Activated CD8-positive, alpha-beta memory T cell treated with anti-CD3 and anti-CD28 coated beads, Interleukin-2, amount 50 U/mL, for 1 hour (primary cell): ENCODE measurements around the gene CASP6.

Experiments used
- DNase-seq: peaks from one replicate; pipeline ENCODE4 v3.0.0-alpha.2; 2020; ENCODE audit errors: extremely low read depth

The CASP6 gene

GRCh38 chr4:109672169-109672930 is 30.9 kb downstream of the CASP6 start:
- DNase-seq: no peak

GRCh38 chr4:109671350-109671749 is 31.9 kb downstream of the CASP6 start:
- no peak for DNase-seq

- DNase-seq: no peak
These were observed 37.3 kb downstream of the CASP6 start for GRCh38 chr4:109665783-109666485.

DNA sequence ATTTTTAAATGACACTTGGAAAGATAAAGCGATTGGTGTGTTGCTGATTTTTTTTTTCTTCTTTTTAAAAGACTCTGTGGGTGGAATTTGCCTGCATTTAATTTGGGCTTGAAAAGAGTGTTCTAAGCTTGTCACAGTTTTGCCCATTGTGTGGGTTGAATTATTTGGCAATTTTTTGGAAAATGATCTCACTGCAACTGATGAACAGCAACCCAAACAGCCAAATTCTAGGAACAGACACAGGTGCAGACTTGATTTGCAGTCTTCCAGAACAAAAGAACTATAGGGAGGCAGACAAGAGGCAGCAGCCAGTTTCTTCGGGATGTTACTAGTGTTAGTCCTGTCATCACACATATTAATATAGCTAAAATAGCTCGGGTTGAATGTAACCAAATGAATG is 40.5 kb downstream of the CASP6 start:
- no peak for DNase-seq

DNA sequence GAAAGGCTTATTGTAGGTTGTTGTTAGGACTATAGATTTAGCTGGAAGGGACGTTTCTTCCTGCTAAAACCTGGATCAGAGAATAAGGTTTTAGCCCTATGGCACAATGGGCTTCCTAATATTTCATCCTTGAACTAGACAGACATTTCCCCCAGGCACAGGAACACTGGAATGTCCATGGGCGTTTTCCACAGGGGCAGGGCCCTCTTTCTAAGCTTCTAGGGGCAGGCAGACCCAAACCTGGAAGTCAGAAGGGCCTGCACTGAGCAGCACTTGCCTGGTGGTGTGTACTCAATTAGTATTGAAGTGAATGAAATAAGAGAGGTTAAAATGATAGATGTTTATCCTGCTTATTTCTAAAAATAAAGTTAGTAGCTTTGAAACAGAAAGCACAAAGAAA is 41.1 kb downstream of the CASP6 start:
- no peak for DNase-seq

GRCh38 chr4:109658871-109659410 is 44.3 kb downstream of the CASP6 start:
- DNase-seq: no peak

GRCh38 chr4:109657854-109658418 is 45.3 kb downstream of the CASP6 start:
- DNase-seq: no peak

DNA sequence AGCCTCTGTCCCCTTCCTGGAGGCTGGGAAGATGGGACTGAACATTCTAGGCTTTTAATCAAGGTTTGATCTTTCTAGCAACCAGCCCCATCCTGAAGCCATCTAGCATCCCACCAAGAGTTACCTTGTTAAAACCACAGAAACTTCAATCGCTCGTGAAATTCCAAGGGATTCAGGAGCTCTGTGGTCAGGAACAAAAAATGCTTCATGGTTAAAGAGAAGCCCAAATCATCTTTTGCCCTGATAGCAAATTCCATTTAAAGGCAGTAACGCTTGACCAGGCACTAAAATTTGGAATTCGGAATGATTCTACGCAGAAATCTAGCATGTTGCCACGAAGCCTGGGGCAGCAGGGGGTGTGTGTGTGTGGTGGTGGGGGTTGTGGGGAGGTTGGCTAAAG is 47.8 kb downstream of the CASP6 start:
- DNase-seq: no peak

GRCh38 chr4:109649872-109650271 is 53.4 kb downstream of the CASP6 start:
- no peak for DNase-seq

DNA sequence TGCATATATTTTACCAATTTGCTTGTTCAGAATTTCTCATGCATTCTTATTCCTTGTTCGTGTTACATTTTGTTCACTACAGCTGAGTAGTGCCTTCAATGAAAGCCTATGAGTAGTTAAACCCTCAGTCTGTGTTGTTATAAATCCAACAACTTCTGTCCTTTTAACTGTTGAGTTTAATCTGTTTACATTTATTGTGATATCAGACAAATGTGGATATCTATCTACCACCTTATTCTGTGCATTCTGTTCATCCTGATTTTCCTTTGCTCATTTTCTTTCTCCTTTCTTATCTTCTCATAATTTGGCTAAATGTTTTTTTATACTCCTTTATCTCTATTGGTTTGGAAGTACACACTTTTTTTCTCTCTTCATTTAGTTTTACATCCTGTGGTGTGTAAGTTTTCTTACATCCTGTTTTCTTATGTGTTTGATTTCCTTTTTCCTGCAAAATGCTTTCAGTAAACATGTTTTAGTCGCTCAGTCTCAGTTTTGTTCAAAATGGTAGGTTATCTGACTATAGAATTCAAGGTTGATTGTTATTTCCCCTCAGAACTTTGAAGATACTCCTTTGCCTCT is 54.2 kb downstream of the CASP6 start:
- no peak for DNase-seq

GRCh38 chr4:109648266-109648996 is 54.8 kb downstream of the CASP6 start:
- peak; percentile 21 for DNase-seq

- no peak for DNase-seq
These were observed 57.2 kb downstream of the CASP6 start for GRCh38 chr4:109645874-109646710.

DNA sequence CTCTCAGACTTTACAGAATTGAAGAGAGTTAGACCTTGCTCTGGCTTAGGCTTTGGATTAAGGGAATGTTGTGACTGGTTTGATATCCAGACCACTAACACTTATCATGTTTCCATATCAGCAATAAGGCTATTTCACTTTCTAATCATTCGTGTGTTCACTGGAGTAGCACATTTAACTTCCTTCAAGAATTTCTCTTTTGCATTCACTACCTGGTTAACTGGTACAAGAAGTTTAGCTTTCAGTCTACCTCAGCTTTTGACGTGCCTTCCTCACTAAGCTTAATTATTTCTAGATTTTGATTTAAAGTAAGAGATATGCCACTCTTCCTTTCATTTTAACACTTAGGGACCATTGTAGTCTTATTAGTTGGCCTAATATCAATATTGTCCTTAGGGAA is 62.6 kb downstream of the CASP6 start:
- no peak for DNase-seq
